ENCODE measurements around the gene TMEM19.

TMEM19 gene

GRCh38 chr12:71719647-71720370 lies 33.9 kb downstream of the TMEM19 start:
- no peak for DNase-seq (ENCODE audit: low spot score)

- DNase-seq (ENCODE audit: low spot score), result no peak
Observed at GRCh38 chr12:71721783-71722505, 36.1 kb downstream of the TMEM19 start.

GRCh38 chr12:71725011-71725410 lies 39.1 kb downstream of the TMEM19 start:
- no peak for DNase-seq (ENCODE audit: low spot score)

- DNase-seq (ENCODE audit: low spot score), result no peak
Observed at GRCh38 chr12:71726548-71726947, 40.7 kb downstream of the TMEM19 start.

- no peak for DNase-seq (ENCODE audit: low spot score)
Observed at GRCh38 chr12:71727958-71728357, 42.1 kb downstream of the TMEM19 start.

GRCh38 chr12:71730936-71731335 lies 45.1 kb downstream of the TMEM19 start:
- no peak for DNase-seq (ENCODE audit: low spot score)

- peak; percentile 39 for DNase-seq (ENCODE audit: low spot score)
Observed at GRCh38 chr12:71731439-71732356, 45.8 kb downstream of the TMEM19 start.

- DNase-seq (ENCODE audit: low spot score), result no peak
Observed at GRCh38 chr12:71732357-71732712, 46.5 kb downstream of the TMEM19 start.

GRCh38 chr12:71737197-71737596 lies 51.3 kb downstream of the TMEM19 start:
- DNase-seq (ENCODE audit: low spot score), result no peak

GRCh38 chr12:71742998-71743397 lies 57.1 kb downstream of the TMEM19 start:
- DNase-seq (ENCODE audit: low spot score), result no peak

GRCh38 chr12:71744522-71745300 lies 58.8 kb downstream of the TMEM19 start:
- DNase-seq (ENCODE audit: low spot score), result no peak

GRCh38 chr12:71746974-71747611 lies 61.2 kb downstream of the TMEM19 start:
- DNase-seq (ENCODE audit: low spot score), result peak; percentile 64

- DNase-seq (ENCODE audit: low spot score), result no peak
Observed at GRCh38 chr12:71748081-71748850, 62.4 kb downstream of the TMEM19 start.

GRCh38 chr12:71749666-71750065 lies 63.8 kb downstream of the TMEM19 start:
- DNase-seq (ENCODE audit: low spot score), result no peak

GRCh38 chr12:71752891-71753290 lies 67.0 kb downstream of the TMEM19 start:
- DNase-seq (ENCODE audit: low spot score), result no peak

All from D341Med (cell line).